ENCODE results near the gene CAPRIN1. TPM values are rescaled to one million over a fixed set of nuclear protein-coding genes. Genes with fewer than 3 reads are reported as not detected.

CAPRIN1 gene
- polyA plus RNA-seq, 1 of the 3 experiments (the other 2 are of a cell fraction), result 67.1 TPM

DNA sequence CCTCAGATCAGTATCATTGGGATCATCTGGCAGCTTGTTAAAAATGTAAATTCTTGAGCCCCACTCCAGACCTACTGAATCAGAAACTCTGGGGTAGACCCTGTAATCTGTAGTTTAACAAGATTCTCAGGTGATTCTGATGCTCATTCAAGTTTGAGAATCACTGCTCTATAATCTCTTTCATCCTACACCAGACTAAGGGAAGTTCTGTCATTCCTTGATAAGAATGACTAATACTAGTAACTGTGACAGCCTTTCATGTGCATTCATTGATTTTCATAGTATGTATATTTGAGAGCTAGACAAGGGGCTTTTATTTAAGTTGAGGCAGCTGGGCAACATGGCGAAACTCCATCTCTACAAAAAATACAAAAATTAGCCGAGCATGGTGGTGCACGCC lies 83.9 kb downstream of the CAPRIN1 start:
- no peaks in the 10 kb centered on the region for H3K27me3 ChIP-seq (ENCODE audit: insufficient read depth)
- no peaks in the 10 kb centered on the region for H3K9me3 ChIP-seq
- ChIA-PET POLR2A (no interaction called here), CTCF (interaction anchor here (0.7 to 3.1 kb wide), 2 partner anchors 13 to 15 kb away, joined by 3 to 10 read pairs; no protein-coding TSS in a partner anchor)
- H3K36me3 ChIP-seq (replicated peaks in 1 of 2; ENCODE audit: control insufficient read depth in 1 of 2, insufficient read depth in 2 of 2, low read length in 1 of 2), result peaks cover 25 to 86% of the 10 kb centered on the region in 2 experiments
- no peaks in the 10 kb centered on the region for H3F3A ChIP-seq (replicated peaks; ENCODE audit: insufficient read depth)
- H3K9ac ChIP-seq, result no peak overlapping the region
- no peak overlapping the region for H3K4me3 ChIP-seq (ENCODE audit: low read depth in 2 of 2, low read length in 1 of 2)
- no peak for DNase-seq
- H3K27ac ChIP-seq (ENCODE audit: low read depth in 2 of 2, low read length in 1 of 2), result no peak overlapping the region
- H3K9me2 ChIP-seq, result no peaks in the 10 kb centered on the region
- no peaks in the 10 kb centered on the region for H3K4me1 ChIP-seq (ENCODE audit: control insufficient read depth in 1 of 2, insufficient read depth in 2 of 2, low read depth in 1 of 2, low read length in 1 of 2)
- TF ChIP-seq EZH2phosphoT487 (IDR thresholded peaks at IDR 0.05; ENCODE audit: borderline replicate concordance, low read depth), result no peak
- TF ChIP-seq EP300 (IDR thresholded peaks at IDR 0.05; ENCODE audit: borderline replicate concordance in 1 of 2, low read depth in 1 of 2, low read length in 1 of 2), result no peak
- TF ChIP-seq CHD2 (IDR thresholded peaks at IDR 0.05; ENCODE audit: low read length, partially characterized antibody), result no peak
- no peak for TF ChIP-seq FOXJ3 (CRISPR knock-in tag; IDR thresholded peaks at IDR 0.05)
- no peak for TF ChIP-seq USF2 (IDR thresholded peaks at IDR 0.05; ENCODE audit: borderline replicate concordance, low read depth, low read length)
- TF ChIP-seq TCF12 (IDR thresholded peaks at IDR 0.05), result no peak
- TF ChIP-seq GABPA (IDR thresholded peaks at IDR 0.05; ENCODE audit: low read depth), result no peak
- TF ChIP-seq SMC3 (IDR thresholded peaks at IDR 0.05; ENCODE audit: low read depth, low read length), result no peak
- TF ChIP-seq USF1 (IDR thresholded peaks at IDR 0.05; ENCODE audit: borderline replicate concordance, low read depth), result no peak
- TF ChIP-seq, protein P1, sequence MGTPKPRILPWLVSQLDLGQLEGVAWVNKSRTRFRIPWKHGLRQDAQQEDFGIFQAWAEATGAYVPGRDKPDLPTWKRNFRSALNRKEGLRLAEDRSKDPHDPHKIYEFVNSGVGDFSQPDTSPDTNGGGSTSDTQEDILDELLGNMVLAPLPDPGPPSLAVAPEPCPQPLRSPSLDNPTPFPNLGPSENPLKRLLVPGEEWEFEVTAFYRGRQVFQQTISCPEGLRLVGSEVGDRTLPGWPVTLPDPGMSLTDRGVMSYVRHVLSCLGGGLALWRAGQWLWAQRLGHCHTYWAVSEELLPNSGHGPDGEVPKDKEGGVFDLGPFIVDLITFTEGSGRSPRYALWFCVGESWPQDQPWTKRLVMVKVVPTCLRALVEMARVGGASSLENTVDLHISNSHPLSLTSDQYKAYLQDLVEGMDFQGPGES (IDR thresholded peaks at IDR 0.05; ENCODE audit: low read depth, low read length), result no peak
- no peak for TF ChIP-seq TAF1 (IDR thresholded peaks at IDR 0.05; ENCODE audit: borderline replicate concordance, low read depth, low read length)
- TF ChIP-seq GATA2 (CRISPR knock-in tag; IDR thresholded peaks at IDR 0.05), result no peak
- no peak for TF ChIP-seq RFX5 (IDR thresholded peaks at IDR 0.05; ENCODE audit: low read length)
- TF ChIP-seq CTCF (IDR thresholded peaks at IDR 0.05), result no peak
- TF ChIP-seq YY1 (IDR thresholded peaks at IDR 0.05; ENCODE audit: low read depth), result no peak
- no peak for TF ChIP-seq MEF2A (IDR thresholded peaks at IDR 0.05; ENCODE audit: borderline replicate concordance, low read depth)
- H3K4me2 ChIP-seq, result no peak overlapping the region
- no peak overlapping the region for H2AFZ ChIP-seq (ENCODE audit: low read depth)
- H4K20me1 ChIP-seq (ENCODE audit: insufficient read depth), result no peaks in the 10 kb centered on the region
- WGBS (ENCODE audit: low lambda C conversion rate), result 98% methylated on average over 3 of the region's 3 CpGs
- H3K79me2 ChIP-seq (ENCODE audit: insufficient read depth), result no peaks in the 10 kb centered on the region
